ENCODE results near the gene PDE2A.

GRCh38 chr11:72720784-72721183 is 46.6 kb upstream of the PDE2A start:
- no peak for TF ChIP-seq POLR2AphosphoS5 (IDR thresholded peaks at IDR 0.05)
- TF ChIP-seq POLR2A (IDR thresholded peaks at IDR 0.05): no peak
- no peak for TF ChIP-seq CTCF (IDR thresholded peaks at IDR 0.05)

All from breast epithelium (tissue), 3 donors.